Hematopoietic multipotent progenitor cell treated with erythropoietin and hydrocortisone succinate and interleukin-3 and kit ligand, for 15 days (in vitro differentiated cells): ENCODE measurements around the gene UBE2Z.

Experiments used
- DNase-seq: peaks from one replicate; pipeline ENCODE4 v3.0.0-alpha.2; 2015; ENCODE audit warnings: low spot score

Gene UBE2Z

DNA sequence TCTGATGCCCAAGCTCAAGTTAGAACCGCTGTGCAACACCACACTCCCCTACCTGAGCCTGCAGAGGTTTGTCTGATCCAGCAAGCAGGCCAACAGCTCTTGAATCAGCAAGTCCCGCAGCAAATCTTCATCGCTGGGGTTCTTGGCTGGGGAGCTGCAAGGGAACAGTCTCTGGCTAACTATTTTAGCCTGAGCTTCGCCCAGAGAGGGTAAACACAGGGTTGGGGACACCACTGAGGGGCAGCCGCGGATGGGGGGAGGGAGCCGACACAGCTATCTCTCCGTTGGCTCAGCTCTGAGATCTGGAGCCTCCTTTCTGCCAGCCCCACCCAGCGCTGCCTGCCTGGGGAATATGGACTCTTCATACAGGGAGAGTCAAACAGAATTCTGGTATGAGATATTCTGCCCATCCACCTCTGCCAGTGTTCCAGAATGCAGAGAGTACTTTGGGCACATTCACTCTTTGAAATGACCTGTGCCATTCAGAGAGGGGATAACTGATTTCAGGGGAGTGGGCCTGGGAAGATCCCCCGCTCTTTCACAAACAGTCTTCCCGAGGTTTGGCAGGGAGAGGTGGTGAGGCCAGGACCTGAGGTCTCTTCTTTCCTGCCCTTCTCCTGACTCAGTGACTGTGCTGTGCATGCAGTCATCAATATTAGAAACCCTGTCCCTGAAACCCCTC lies 52.8 kb downstream of the UBE2Z start:
- no peak for DNase-seq

- DNase-seq, result no peak
Measured at GRCh38 chr17:48961516-48962233, 53.5 kb downstream of the UBE2Z start.

DNA sequence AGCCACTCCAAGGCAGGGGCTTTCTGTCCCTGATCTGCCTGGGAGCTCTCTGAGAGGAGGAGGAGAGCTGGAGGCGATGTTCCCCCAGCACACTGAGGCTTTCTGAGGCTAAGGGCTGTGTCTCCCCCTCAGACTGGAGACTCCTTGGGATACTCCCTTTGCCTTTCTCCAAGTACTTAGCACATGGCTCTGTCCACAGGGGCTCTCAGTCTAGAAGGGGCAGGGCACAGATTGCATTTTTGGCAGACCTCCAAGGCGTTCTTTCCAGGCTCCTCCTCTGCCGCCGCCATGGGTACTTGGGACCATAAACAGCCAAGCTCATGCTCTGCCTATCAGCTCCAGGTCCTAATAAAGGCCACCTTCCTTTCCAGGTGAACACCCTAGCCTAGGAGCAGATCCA lies 62.0 kb downstream of the UBE2Z start:
- DNase-seq, result no peak

DNA sequence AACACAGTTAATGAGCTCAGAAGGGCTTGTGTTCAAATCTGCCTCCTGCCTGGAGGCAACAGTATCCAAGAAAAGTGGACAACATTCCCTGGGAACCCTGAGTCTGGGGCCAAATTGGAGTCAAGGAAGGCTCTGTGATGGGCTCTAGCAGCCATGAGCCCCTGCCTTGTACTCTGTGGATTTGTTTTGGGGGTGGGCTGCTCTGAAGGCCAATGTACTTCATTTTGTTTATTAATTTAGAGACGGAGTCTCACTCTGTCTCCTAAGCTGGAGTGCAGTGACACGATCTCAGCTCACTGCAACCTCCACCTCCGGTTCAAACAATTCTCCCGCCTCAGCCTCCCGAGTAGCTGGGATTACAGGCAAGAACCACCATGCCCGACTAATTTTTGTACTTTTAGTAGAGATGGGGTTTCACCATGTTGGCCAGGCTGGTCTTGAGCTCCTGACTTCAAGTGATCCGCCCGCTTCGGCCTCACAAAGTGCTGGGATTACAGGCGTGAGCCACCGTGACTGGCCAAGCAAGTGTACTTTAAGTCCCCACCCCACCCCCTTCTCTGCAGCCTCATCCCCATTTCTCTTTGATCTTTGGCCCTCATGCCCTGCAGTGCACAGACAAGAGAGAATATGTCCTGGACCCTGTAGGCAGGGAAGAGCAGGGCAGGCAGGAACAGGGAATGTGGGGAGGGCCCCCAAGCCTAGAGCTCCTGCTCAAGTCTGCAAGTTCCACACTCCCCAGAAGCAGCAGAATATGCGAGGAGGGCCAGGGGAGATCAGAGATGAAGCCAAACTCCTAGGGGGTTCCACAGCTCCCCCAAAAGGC lies 62.9 kb downstream of the UBE2Z start:
- DNase-seq, result no peak

DNA sequence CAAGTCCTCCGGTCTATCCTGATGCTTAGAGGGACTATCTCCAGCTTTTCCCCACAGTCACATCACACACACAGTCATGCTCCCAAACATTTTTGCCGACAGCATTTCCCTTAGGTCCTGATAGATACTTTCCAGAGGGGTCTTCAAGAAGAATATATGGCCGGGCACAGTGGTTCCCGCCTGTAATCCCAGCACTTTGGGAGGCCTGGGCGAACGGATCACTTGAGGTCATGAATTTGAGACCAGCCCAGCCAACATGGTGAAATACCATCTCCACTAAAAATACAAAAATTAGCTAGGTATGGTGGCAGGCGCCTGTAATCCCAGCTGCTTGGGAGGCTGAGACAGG lies 64.5 kb downstream of the UBE2Z start:
- DNase-seq, result no peak

GRCh38 chr17:48973806-48974205 lies 65.6 kb downstream of the UBE2Z start:
- no peak for DNase-seq
